ENCODE results near the gene TSPAN9. TPM values are rescaled to one million over a fixed set of nuclear protein-coding genes. Genes with fewer than 3 reads are reported as not detected.

Gene TSPAN9
- total RNA-seq, 1 donor from 2014 or later = 20.5 TPM

- H3K4me3 ChIP-seq (ENCODE audit: low read depth, low read length) = no peak overlapping the region
- TF ChIP-seq, protein P1, sequence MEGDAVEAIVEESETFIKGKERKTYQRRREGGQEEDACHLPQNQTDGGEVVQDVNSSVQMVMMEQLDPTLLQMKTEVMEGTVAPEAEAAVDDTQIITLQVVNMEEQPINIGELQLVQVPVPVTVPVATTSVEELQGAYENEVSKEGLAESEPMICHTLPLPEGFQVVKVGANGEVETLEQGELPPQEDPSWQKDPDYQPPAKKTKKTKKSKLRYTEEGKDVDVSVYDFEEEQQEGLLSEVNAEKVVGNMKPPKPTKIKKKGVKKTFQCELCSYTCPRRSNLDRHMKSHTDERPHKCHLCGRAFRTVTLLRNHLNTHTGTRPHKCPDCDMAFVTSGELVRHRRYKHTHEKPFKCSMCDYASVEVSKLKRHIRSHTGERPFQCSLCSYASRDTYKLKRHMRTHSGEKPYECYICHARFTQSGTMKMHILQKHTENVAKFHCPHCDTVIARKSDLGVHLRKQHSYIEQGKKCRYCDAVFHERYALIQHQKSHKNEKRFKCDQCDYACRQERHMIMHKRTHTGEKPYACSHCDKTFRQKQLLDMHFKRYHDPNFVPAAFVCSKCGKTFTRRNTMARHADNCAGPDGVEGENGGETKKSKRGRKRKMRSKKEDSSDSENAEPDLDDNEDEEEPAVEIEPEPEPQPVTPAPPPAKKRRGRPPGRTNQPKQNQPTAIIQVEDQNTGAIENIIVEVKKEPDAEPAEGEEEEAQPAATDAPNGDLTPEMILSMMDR (conservative IDR thresholded peaks at IDR 0.05; ENCODE audit: low read depth, low read length) = no peak
- no peak for DNase-seq (ENCODE audit: low read depth)
These were observed 37.0 kb upstream of the TSPAN9 start for GRCh38 chr12:3040026-3040656.

DNA sequence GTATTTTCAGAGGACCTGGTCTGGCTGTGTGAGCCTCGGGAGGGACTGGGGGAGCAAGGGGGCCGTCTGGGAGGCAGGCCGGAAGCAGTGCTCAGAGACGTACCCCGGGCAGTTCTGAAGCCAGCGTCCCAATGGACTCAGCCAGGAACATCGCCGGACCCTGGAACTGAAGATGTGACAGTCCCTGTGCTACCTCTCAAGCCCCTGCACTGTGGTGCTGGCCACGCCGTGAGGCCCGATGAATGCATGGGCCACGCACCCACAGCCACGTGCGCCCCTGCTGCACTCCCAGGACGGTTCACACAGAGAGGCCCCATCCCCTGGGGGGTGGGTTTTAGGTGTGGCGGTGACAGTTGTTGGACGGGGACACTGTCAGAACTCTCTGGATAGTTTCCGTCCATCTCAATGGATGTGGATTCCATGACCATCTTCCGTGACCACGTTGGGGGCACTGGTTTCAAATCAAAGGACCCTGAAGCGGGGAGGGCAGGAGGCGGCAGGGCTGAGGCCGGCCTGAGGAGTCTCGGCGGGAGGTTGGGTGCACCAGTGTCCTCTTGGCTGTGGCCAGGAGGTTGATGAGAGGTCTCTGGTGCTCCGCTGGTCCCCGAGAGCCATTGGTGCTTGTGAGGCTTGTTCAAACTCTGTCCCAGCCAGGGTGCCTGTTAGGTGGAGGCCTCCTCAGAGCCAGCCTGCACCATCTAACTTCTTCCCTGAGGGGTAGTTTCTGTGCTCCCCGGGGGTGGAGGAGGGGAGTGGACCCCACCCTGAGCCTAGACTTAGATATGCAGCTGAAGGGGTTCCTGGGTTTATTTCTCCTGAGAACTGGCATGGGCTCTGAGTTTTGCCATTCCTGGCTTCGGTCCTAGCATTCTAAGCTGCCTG, 36.3 kb upstream of the TSPAN9 start:
- DNase-seq (ENCODE audit: low read depth) = no peak
- H3K4me3 ChIP-seq (ENCODE audit: low read depth, low read length) = no peak overlapping the region
- TF ChIP-seq, protein P1 (conservative IDR thresholded peaks at IDR 0.05; ENCODE audit: low read depth, low read length) = no peak

GRCh38 chr12:3041558-3042164, 35.5 kb upstream of the TSPAN9 start:
- no peak overlapping the region for H3K4me3 ChIP-seq (ENCODE audit: low read depth, low read length)
- no peak for DNase-seq (ENCODE audit: low read depth)
- TF ChIP-seq, protein P1 (conservative IDR thresholded peaks at IDR 0.05; ENCODE audit: low read depth, low read length) = peak; percentile 74

DNA sequence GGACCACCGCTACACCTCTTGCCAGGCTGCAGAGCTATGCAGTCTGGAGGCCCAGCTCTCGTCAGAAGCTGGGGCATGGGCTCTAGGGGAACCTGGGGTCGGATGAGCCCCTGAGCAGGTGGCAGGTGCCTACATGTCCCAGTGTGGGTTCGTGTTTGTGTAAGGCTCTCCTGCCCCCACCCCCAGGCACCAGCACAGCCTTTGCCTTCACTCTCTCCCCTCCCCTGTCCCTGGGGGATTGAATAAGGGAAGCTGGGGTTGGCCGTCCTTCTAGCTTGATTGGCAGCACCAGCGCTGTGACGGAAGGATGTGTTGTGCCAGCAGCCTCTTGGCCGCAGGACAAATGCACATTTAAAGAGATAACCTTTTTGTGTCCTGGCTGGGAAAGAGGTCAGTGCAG, 34.8 kb upstream of the TSPAN9 start:
- TF ChIP-seq, protein P1 (conservative IDR thresholded peaks at IDR 0.05; ENCODE audit: low read depth, low read length) = no peak
- no peak for DNase-seq (ENCODE audit: low read depth)
- no peak overlapping the region for H3K4me3 ChIP-seq (ENCODE audit: low read depth, low read length)

DNA sequence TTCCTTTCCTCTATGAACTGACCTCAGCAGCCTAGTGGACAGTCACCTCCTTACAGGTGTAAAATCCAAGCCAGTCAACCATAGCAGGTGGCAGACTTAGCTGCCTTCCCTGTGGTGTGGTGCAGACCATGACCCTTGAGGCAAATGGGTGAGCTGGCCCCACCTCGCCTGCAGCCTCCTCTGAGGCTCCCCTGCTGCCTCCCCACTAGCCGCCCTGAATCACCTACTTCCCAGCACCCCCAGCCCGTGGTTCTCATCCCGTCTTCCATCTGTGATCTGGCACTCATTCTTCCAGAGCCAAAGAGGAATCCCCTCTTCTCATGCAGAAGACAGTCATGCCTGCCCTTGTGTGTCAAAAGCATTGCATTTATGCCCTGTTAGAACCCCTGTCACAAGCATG, 34.4 kb upstream of the TSPAN9 start:
- DNase-seq (ENCODE audit: low read depth) = no peak
- TF ChIP-seq, protein P1 (conservative IDR thresholded peaks at IDR 0.05; ENCODE audit: low read depth, low read length) = no peak

GRCh38 chr12:3043406-3043805, 33.8 kb upstream of the TSPAN9 start:
- DNase-seq (ENCODE audit: low read depth) = no peak
- no peak overlapping the region for H3K4me3 ChIP-seq (ENCODE audit: low read depth, low read length)
- TF ChIP-seq, protein P1 (conservative IDR thresholded peaks at IDR 0.05; ENCODE audit: low read depth, low read length) = no peak

More for the DNA sequence above, 34.4 kb upstream of the TSPAN9 start:
- no peak overlapping the region for H3K4me3 ChIP-seq (ENCODE audit: low read depth, low read length)
